Keratinocyte (primary cell): ENCODE data around the gene EPSTI1. TPM values are rescaled to one million over a fixed set of nuclear protein-coding genes. Genes with fewer than 3 reads are reported as not detected.
"Not testable (repeated sequence)": the region's sequence is repeated elsewhere in the genome, so short reads cannot be mapped to it uniquely, and the experiment has no call there.

ENCODE experiments used
- DNase-seq: peaks from one replicate; pipeline ENCODE4 v3.0.0-alpha.2; 2011; ENCODE audit warnings: low read depth, missing footprints, low spot score
- FAIRE-seq: peaks from 2 replicates; lab custom pipeline; 2011; peaks lifted over from hg19 to GRCh38; lab: Jason Lieb, UNC
- H2AFZ ChIP-seq: 2 replicates; pipeline ENCODE4 v1.6.0; 2012; ENCODE audit warnings: low read length, control low read depth, inconsistent platforms; ENCODE audit not compliant: control insufficient read depth
- H3K27ac ChIP-seq: 2 replicates; pipeline ENCODE4 v1.5.1; 2011; ENCODE audit warnings: low read length; ENCODE audit not compliant: control insufficient read depth, insufficient read depth
- H3K27me3 ChIP-seq: 3 replicates; pipeline ENCODE4 v1.6.0; 2011; ENCODE audit warnings: low read length; ENCODE audit not compliant: control insufficient read depth, insufficient read depth; ENCODE audit errors: extremely low read depth
- H3K36me3 ChIP-seq, 2 experiments: 2 replicates in 1 of 2; 3 replicates in 1 of 2; pipeline ENCODE4 v1.5.1; 2011; ENCODE audit warnings: low read length in 2 of 2, mild to moderate bottlenecking in 1 of 2; ENCODE audit not compliant: control insufficient read depth in 2 of 2, insufficient read depth in 2 of 2; ENCODE audit errors: extremely low read depth in 1 of 2
- H3K4me1 ChIP-seq: 3 replicates; pipeline ENCODE4 v1.5.1; 2011; ENCODE audit warnings: low read length; ENCODE audit not compliant: control insufficient read depth, insufficient read depth; ENCODE audit errors: extremely low read depth
- H3K4me2 ChIP-seq: 3 replicates; pipeline ENCODE4 v1.6.0; 2011; ENCODE audit warnings: low read depth, low read length; ENCODE audit not compliant: control insufficient read depth, insufficient read depth; ENCODE audit errors: extremely low read depth
- H3K4me3 ChIP-seq, 3 experiments: fragments of 200-600 bp in 1 of 3; sonication (generic) in 1 of 3; 2 replicates in 2 of 3; 3 replicates in 1 of 3; pipeline ENCODE4 v1.5.1; 2011 to 2016; ENCODE audit warnings: low read length in 3 of 3, mild to moderate bottlenecking in 3 of 3, control low read depth in 2 of 3, inconsistent platforms in 1 of 3, low read depth in 1 of 3, mixed read lengths in 1 of 3, mixed run types in 1 of 3, moderate library complexity in 1 of 3; ENCODE audit not compliant: control insufficient read depth in 2 of 3, insufficient read depth in 2 of 3; ENCODE audit errors: extremely low read depth in 1 of 3
- H3K79me2 ChIP-seq: 2 replicates; pipeline ENCODE4 v1.6.0; 2012; ENCODE audit warnings: low read length; ENCODE audit not compliant: control insufficient read depth, insufficient read depth
- H3K9ac ChIP-seq: 3 replicates; pipeline ENCODE4 v1.6.0; 2011; ENCODE audit warnings: low read length; ENCODE audit not compliant: control insufficient read depth, insufficient read depth; ENCODE audit errors: extremely low read depth
- H3K9me1 ChIP-seq: 3 replicates; pipeline ENCODE4 v1.6.0; 2011; ENCODE audit warnings: low read length; ENCODE audit not compliant: control insufficient read depth, insufficient read depth; ENCODE audit errors: extremely low read depth
- H3K9me3 ChIP-seq: 2 replicates; pipeline ENCODE4 v1.5.1; 2012; ENCODE audit warnings: low read depth, low read length; ENCODE audit not compliant: control insufficient read depth
- H4K20me1 ChIP-seq: 3 replicates; pipeline ENCODE4 v1.6.0; 2011; ENCODE audit warnings: low read length; ENCODE audit not compliant: control insufficient read depth, insufficient read depth; ENCODE audit errors: extremely low read depth
- CTCF ChIP-seq, 3 experiments: IDR thresholded peaks in 1 of 3; conservative IDR thresholded peaks in 1 of 3; optimal IDR thresholded peaks in 1 of 3; 2 replicates in 2 of 3; 3 replicates in 1 of 3; pipeline versions ENCODE3 to v1.5.1; 2011; ENCODE audit warnings: low read length in 3 of 3, mild to moderate bottlenecking in 3 of 3, moderate library complexity in 2 of 3, control low read depth in 1 of 3, inconsistent platforms in 1 of 3; ENCODE audit not compliant: insufficient read depth in 2 of 3; ENCODE audit errors: extremely low read depth in 1 of 3
- EZH2 ChIP-seq: IDR thresholded peaks from one replicate; pipeline ENCODE4 v1.6.1; 2012; ENCODE audit warnings: inconsistent platforms, mild to moderate bottlenecking, low read length, moderate library complexity
- dilution Hi-C: fragments of 300-500 bp; cut with MboI; formaldehyde crosslinking; loops from one replicate; pipeline ENCODE4 v1.7.0; 2020; ENCODE audit warnings: low sequenced_read_pairs; ENCODE audit not compliant: extremely low pct_ligation_motif_present
- polyA plus RNA-seq, 5 experiments: library from polyadenylated mRNA; depleted of rRNA in 3 of 5; stranded (reverse) in 3 of 5; stranded (forward) in 1 of 5; unstranded in 1 of 5; fragments of >200 nt; gene quantifications; 1 replicate in 1 of 5; 2 replicates in 3 of 5; 3 replicates in 1 of 5; pipeline versions ENCODE4 v1.2.1 to v1.2.3, GENCODE V29; 2011 to 2012; ENCODE audit warnings: missing spikeins in 2 of 5, low read depth in 1 of 5, low replicate concordance in 1 of 5

EPSTI1 gene
- polyA plus RNA-seq, 1 donor (not counting 4 experiments of a cell fraction or from before 2014, with no cell fraction given) = 13.0 TPM

- no peaks in the 10 kb centered on the region for H3K79me2 ChIP-seq
- H3K9ac ChIP-seq = no peak overlapping the region
Measured at GRCh38 chr13:42864952-42865767, 126.9 kb downstream of the EPSTI1 start.

GRCh38 chr13:42862370-42862769 is 129.7 kb downstream of the EPSTI1 start:
- H3K4me1 ChIP-seq, H3K27ac ChIP-seq, H2AFZ ChIP-seq, FAIRE-seq, H4K20me1 ChIP-seq, H3K36me3 ChIP-seq, H3K79me2 ChIP-seq, H3K27me3 ChIP-seq, H3K9me3 ChIP-seq, H3K9ac ChIP-seq, H3K4me2 ChIP-seq, H3K9me1 ChIP-seq, H3K4me3 ChIP-seq, DNase-seq, dilution Hi-C loops: not testable (repeated sequence)

More at GRCh38 chr13:42864952-42865767, 126.9 kb downstream of the EPSTI1 start:
- Histone ChIP-seq H2AFZ (no peak overlapping the region), H3K9me1 (no peaks in the 10 kb centered on the region), H3K27me3 (peaks cover 3% of the 10 kb centered on the region), H3K4me2 (no peak overlapping the region), H3K4me3 (no peak overlapping the region), H3K4me1 (no peaks in the 10 kb centered on the region), H3K27ac (no peak overlapping the region), H3K9me3 (no peaks in the 10 kb centered on the region), H4K20me1 (no peaks in the 10 kb centered on the region), H3K36me3 (no peaks in the 10 kb centered on the region)
- TF ChIP-seq EZH2 (no peak), CTCF (optimal IDR thresholded peaks at IDR 0.05 in 1 of 3, IDR thresholded peaks at IDR 0.05 in 1 of 3, conservative IDR thresholded peaks at IDR 0.05 in 1 of 3; ENCODE audit: extremely low read depth in 1 of 3, insufficient read depth in 2 of 3, low read length in 3 of 3) (no peak)
- dilution Hi-C loops = no loop called here
- no peak for FAIRE-seq
- DNase-seq = no peak
